ENCODE data around the gene MELTF. TPM values are rescaled to one million over a fixed set of nuclear protein-coding genes. Genes with fewer than 3 reads are reported as not detected.

The MELTF gene
- polyA plus RNA-seq, 1 experiment: 1.8 TPM

DNA sequence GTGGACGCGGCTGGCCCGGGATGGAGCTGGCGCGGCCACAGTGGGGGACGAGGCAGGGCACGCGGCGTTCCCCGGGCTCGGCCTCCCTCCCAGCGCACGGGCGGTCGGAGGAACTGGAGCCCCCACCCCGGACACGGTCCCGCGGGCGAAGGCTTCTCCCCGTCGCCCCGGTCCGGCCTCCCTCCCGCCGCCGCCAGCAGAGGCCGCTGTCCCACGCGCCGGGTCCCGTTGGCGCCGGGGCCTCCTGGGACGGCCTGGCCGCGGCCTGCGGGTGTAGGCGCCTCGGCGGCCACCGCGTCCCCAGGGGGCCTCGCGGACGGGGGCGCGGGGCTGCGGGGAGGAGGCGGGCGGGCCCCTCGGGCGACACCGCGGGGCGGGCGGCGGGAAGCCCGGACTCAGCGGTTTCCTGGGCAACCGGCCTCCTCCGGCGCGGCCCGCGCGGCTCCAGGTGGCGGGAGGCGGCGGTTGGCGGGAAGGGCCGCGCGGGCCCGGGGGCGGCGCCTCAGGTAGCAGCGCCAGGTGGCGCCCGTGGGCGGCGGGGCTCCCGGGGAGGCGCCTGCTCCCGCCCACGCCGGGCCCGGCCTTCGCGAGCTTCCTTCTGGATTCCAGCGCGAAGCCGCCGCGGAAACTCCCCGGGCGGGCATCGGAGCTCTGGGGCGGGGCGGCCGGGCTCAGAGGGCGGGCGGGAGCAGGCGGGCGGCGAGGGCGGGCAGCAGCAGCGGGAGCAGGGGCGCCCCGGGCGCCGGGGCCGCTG lies 26.7 kb downstream of the MELTF start:
- POLR2A ChIA-PET: no interaction called here
- CTCF ChIA-PET: interaction anchor here (0.6 to 2.5 kb wide), 23 partner anchors 9 to 562 kb away, joined by 3 to 15 read pairs (median 4); no protein-coding TSS in a partner anchor

DNA sequence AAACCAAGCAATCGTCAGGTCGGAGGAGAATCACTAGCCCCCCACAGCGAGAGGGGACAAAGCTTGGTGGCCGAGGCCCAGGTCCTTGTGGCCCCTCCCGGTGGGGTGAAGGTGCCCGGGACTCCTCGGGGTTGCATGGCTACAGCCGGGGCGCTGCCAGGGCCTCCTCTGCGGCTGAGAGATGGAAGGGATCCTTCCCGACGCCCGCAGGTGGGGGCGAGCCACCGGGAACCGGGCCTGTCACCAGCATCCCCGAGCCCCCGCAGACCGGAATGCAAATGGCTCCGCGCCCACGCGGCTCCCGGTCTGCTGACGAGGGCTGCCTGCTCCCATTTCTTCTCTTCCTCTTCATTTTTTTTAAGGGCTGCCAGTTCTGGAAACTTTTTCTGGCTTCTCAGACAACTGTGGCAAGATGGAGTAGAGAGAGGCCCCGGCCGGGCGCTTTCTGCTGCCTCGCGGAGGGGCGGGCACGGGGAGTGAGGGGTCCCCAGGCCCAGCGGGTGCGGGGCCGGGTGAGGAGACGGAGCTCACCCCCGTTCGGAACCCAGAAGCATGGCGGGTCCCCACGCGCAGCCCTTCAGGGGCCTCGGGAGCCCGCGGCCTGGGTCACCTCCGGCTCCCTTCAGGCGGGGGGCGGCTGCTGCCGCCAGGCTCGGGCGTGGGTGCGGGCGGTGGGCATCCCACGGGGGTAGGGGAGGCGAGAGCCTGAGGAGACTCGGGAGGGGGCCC lies 27.5 kb downstream of the MELTF start:
- DNase-seq (ENCODE audit: low read depth): no peak
- no peaks in the 10 kb centered on the region for H3K36me3 ChIP-seq (ENCODE audit: control insufficient read depth, insufficient read depth, low read length)
- no peaks in the 10 kb centered on the region for H3K27me3 ChIP-seq (ENCODE audit: control insufficient read depth, insufficient read depth, low read length)
- ChIA-PET CTCF (interaction anchor here (0.6 to 1.8 kb wide), 14 partner anchors 9 to 562 kb away, joined by 3 to 15 read pairs (median 4); no protein-coding TSS in a partner anchor), POLR2A (no interaction called here)
- TF ChIP-seq, protein P1, sequence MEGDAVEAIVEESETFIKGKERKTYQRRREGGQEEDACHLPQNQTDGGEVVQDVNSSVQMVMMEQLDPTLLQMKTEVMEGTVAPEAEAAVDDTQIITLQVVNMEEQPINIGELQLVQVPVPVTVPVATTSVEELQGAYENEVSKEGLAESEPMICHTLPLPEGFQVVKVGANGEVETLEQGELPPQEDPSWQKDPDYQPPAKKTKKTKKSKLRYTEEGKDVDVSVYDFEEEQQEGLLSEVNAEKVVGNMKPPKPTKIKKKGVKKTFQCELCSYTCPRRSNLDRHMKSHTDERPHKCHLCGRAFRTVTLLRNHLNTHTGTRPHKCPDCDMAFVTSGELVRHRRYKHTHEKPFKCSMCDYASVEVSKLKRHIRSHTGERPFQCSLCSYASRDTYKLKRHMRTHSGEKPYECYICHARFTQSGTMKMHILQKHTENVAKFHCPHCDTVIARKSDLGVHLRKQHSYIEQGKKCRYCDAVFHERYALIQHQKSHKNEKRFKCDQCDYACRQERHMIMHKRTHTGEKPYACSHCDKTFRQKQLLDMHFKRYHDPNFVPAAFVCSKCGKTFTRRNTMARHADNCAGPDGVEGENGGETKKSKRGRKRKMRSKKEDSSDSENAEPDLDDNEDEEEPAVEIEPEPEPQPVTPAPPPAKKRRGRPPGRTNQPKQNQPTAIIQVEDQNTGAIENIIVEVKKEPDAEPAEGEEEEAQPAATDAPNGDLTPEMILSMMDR (IDR thresholded peaks at IDR 0.05; ENCODE audit: insufficient read depth, low read depth, low read length): no peak
- peak overlapping the region; percentile 59 for H3K4me3 ChIP-seq (ENCODE audit: low read depth, low read length)

More for the DNA sequence above, 26.7 kb downstream of the MELTF start:
- Histone ChIP-seq H3K36me3 (ENCODE audit: control insufficient read depth, insufficient read depth, low read length) (no peaks in the 10 kb centered on the region), H3K27me3 (ENCODE audit: control insufficient read depth, insufficient read depth, low read length) (no peaks in the 10 kb centered on the region), H3K4me3 (ENCODE audit: low read depth, low read length) (peak overlapping the region; percentile 59)
- no peak for DNase-seq (ENCODE audit: low read depth)
- TF ChIP-seq, protein P1 (IDR thresholded peaks at IDR 0.05; ENCODE audit: insufficient read depth, low read depth, low read length): peak; percentile 41

DNA sequence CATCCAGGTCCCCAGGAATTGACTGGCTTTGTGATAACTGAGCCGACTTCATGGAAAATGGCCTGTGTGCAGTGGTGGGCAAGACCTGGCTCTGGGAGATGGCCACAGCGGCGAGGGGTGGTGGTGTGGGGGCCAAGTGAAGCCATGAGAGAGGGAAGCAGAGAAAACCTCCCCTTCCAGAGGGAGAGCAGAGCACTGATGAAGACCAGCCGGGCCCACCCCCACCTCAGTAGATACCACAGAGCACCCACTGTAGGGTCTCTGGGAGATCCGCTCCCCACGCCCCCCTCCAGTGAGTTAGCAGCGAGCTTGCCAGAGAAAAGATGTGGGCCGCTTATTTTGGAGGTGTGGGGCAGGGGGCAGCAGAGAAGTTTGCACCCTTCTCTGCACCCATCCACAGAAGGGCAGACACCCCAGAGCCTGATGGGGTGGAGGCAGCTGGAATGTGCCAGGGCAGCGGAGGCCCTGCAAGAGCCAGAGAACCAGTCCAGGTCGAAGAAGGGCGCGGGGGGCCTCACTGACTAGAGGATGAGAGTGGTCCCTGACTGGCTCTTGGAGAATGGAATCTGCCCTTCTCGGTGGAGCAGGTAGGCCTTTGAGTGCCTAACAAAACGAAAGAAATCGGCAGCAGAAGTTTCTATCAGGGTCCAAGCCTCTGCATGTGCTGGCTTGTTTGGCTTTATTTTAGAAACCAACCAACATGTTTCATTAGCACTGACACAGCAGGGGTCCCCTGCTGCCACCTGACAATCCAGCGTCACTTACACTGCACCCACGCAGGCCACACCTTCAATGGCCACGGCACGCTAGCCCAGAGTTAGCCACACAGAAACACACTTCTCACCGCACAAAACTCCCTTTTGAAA lies 28.3 kb downstream of the MELTF start:
- CTCF ChIA-PET: interaction anchor here (0.6 to 1.2 kb wide), 4 partner anchors 14 to 515 kb away, joined by 3 read pairs; no protein-coding TSS in a partner anchor
- DNase-seq (ENCODE audit: low read depth): no peak
- POLR2A ChIA-PET: no interaction called here
- TF ChIP-seq, protein P1 (IDR thresholded peaks at IDR 0.05; ENCODE audit: insufficient read depth, low read depth, low read length): no peak
- no peak overlapping the region for H3K4me3 ChIP-seq (ENCODE audit: low read depth, low read length)
- H3K27me3 ChIP-seq (ENCODE audit: control insufficient read depth, insufficient read depth, low read length): no peaks in the 10 kb centered on the region
- H3K36me3 ChIP-seq (ENCODE audit: control insufficient read depth, insufficient read depth, low read length): no peaks in the 10 kb centered on the region

DNA sequence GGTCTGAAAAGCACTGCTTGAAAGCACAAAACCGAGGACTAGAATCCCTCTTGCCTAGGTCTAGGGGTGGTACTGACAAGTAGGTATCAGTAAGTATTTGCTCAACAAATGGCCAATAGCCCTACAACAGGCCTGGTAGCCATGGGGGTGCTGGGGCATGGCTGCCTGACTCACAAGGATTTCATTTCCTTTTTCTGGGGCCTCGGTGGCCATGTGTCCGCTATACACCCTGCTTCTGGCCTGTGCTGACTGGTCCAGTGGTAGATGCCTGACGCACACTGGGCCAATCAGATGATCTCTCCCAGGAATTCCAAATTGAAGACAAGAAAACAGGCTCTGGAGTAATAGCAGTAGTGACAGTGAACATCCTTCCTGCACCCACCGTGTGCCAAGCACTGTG lies 29.4 kb downstream of the MELTF start:
- DNase-seq (ENCODE audit: low read depth): no peak
- ChIA-PET POLR2A (no interaction called here), CTCF (interaction anchor here (1.3 kb wide), 1 partner anchor 13 kb away, joined by 3 read pairs; no protein-coding TSS in a partner anchor)
- Histone ChIP-seq H3K27me3 (ENCODE audit: control insufficient read depth, insufficient read depth, low read length) (no peaks in the 10 kb centered on the region), H3K36me3 (ENCODE audit: control insufficient read depth, insufficient read depth, low read length) (no peaks in the 10 kb centered on the region), H3K4me3 (ENCODE audit: low read depth, low read length) (no peak overlapping the region)
- TF ChIP-seq, protein P1 (IDR thresholded peaks at IDR 0.05; ENCODE audit: insufficient read depth, low read depth, low read length): no peak

All from BJ (cell line).